Hindlimb muscle (tissue), 1 donor: ENCODE data around the gene ROMO1. TPM values are rescaled to one million over a fixed set of nuclear protein-coding genes. Genes with fewer than 3 reads are reported as not detected.
"Not testable (repeated sequence)": the region's sequence is repeated elsewhere in the genome, so short reads cannot be mapped to it uniquely, and the experiment has no call there.

ENCODE experiments used
- DNase-seq: peaks from one replicate; pipeline ENCODE4 v3.0.0-alpha.2; 2013
- polyA plus RNA-seq: library from polyadenylated mRNA; unstranded; fragments of 120-200 nt; gene quantifications from one replicate; pipeline ENCODE4 v1.2.1, GENCODE V29; 2013; ENCODE audit not compliant: insufficient read length

The ROMO1 gene
- polyA plus RNA-seq, 1 donor = 76.7 TPM

DNA sequence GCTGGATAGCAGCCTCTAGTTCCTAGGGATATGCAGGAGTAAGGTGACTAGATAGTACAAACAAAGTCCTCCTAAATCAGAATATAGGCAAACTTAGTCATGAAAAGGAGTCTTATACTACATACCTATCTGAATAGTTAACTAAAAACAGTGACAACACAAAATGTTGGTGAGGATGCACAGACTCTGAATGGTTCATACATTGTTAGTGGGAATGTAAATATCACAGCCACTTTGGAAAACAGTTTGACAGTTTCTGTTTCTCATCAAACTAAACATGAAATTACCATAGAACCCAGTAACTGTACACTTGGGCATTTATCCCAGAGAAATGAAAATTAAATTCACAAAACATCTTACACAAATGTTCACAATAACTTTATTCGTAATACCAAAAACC, 17.2 kb upstream of the ROMO1 start:
- no peak for DNase-seq

- DNase-seq = not testable (repeated sequence)
Observed at GRCh38 chr20:35685368-35685767, 13.8 kb upstream of the ROMO1 start.

DNA sequence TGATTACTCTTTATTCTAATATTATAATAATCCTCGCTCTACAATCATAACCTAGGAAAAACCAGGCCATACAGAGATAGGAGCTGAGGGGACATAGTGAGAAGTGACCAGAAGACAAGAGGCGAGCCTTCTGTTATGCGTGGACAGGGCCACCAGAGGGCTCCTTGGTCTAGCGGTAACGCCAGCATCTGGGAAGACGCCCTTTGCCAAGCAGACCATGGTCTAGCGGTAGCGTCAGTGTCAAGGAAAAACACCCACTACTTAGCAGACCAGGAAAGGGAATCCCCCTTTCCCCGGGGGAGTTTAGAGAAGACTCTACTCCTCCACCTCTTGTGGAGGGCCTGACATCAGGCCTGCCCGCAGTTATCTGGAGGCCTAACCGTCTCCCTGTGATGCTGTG, 12.3 kb upstream of the ROMO1 start:
- not testable (repeated sequence) for DNase-seq

GRCh38 chr20:35690265-35690664, 8.9 kb upstream of the ROMO1 start:
- no peak for DNase-seq

DNA sequence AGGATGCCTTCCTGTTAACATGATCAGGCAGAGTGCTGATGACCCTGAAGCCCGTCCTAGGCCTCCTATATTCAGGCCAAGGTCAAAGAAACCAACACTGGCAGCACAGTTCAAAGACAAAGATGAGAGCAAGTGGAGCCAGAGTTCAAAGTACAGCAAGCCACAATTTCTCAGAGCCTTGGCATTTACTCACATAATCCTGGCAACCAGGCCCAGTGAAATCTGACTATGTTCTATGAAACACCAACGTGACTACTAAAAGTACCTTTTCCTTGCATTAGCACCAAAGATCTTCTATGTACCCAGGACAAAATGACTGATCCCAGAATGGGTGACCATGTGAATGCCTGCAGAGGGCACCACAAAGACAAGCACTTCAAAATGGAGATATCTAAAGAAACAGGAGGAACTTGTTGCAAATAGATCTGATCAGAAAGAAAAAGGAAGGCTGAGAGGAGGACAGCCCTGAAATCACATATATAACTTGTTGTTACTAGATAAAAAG, 3.9 kb upstream of the ROMO1 start:
- DNase-seq = no peak

DNA sequence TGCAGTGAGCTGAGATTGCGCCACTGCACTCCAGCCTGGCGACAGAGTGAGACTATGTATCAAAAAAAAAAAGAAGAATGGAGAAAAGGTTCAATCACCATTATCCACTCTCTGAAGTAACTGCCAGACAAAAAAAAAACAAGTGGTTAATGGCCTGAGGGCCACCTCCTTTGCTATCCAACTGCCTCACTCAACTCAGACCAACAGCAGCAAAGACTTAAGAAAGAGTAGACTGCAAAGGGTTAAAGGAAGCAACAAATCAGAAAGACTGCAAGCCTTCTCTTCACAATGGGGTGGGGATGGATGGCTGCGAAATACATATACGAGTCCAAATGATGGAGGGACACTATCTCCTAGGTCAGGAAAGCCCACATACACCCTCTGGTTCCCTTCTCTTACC, 3.2 kb upstream of the ROMO1 start:
- no peak for DNase-seq

- DNase-seq = no peak
Observed at GRCh38 chr20:35697696-35698297, 1.4 kb upstream of the ROMO1 start.

DNA sequence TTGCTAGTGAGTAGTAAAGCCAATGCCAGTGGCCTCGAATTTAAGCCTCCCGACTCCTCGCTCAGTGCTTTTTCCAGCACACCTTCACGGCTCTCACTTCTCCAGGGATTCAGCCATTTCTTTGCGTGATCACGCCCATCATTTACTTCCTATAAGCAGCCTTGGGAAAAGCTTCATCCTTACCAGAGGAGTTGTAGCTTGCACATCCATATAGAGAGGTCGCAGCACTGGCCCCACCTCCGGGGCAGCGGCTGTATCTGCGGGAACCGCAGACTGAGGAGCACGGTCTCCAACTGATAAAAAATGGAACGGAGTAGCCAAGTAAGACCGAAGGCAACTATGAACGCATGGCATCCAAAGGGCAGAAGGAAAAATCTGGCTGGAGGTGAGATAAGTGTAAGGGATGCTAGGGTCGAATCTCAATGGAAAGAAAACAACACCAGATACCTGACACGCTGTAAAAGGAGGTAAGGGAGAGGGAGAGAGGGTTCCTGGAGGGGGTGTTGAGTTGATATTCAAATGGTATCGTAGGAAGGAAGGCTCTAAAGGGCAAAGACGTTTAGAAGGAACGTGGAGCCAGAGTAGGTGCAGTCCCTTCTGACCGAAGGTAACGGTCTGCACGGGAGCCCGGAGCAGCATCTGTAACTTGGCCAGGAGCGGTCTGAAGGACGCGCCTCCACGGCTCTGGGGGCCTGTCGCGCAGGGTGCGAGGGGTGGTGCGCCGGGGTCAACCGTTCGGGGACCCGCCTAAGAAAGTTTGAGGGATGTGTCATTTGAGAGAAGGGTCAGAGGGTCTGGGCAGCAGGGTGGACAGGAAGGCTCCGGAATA, 693 bp upstream of the ROMO1 start:
- no peak for DNase-seq

- no peak for DNase-seq
Observed at GRCh38 chr20:35699957-35700624, 886 bp downstream of the ROMO1 start.

DNA sequence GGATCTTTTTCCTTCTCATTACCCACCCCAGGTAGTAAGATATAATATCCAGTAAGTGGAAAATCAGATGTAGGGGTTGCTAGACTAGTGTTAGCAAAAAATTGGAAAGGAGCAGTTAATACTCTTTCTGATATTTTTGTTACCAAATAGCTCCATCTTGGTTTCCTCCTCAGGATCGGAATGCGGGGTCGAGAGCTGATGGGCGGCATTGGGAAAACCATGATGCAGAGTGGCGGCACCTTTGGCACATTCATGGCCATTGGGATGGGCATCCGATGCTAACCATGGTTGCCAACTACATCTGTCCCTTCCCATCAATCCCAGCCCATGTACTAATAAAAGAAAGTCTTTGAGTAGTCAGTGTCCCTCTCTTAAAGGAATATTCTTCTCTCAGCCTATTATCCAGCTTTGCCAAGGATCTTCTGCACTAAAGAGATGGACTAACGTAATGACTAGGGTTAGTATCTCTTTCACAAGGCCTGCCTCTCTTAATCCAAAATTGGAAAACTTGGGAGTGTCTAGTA, 1.5 kb downstream of the ROMO1 start:
- DNase-seq = no peak

DNA sequence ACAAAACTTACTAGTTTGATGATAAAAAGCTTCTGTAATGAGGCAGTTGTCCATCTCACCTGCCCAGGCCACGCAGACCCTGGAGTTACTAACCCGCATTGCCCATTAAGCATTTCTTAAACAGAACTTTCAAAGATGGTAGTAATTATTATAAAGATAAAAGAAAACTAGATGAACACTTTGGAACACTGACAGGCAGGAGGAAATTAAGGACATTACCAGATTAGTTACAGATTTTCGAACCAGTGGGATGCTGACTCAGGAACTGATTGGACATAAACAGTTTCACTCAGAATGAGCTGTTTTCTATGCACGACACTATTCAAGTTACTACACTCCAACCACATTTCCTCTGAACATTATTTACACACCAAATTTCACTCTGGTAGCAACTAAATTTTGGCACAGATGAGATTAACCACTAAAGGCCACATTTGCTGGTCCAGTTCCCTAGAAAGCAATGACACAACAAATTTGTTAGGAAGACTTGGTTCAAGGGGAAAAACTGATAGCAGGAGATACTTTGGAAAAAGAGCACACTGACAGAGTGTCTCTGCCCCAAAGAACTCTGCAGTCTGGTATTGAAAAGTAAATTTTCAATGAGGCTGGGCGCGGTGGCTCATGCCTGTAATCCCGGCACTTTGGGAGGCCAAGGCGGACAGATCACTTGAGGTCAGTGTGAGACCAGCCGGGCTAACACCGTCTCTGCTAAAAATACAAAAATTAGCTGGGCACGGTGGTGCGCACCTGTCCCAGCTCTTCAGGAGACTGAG, 3.0 kb downstream of the ROMO1 start:
- no peak for DNase-seq

DNA sequence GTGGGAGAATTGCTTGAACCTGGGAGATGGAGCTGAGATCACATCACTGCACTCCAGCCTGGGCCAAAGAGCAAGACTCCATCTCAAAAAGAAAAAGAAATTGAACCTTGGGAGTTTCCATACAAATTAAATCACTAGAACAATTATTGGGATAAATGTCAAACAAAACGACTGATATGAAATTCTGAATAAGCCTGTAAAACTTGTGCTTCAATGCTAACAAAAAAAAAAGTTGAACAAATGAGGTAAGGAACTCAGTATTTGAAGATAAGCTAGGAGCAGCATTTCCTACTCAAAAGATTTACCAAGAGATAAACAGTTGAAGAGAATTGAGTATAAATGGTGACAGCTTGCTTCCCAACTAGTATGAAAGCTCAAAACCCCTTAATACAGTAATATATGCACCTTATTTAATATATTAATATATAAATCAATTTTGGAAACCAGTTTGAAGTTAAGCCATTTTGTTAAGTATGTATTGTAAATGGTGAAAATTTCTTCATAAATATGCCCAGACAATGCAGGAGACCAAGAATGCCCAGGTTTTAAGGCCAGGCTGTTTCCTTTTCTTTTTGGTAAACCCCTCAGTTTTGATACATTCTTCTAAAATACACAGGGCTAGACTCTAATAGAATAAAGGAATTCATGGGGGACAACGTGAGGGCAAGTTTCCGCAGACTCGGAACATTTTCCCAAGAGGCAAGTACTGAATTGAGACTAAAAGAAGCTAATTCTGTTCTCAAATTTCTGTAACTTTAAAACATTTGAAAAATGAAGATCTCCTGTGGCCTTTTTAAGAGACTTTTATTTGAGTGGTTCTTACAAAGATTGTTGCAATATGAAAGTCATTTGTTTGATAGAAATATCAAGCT, 3.9 kb downstream of the ROMO1 start:
- no peak for DNase-seq

DNA sequence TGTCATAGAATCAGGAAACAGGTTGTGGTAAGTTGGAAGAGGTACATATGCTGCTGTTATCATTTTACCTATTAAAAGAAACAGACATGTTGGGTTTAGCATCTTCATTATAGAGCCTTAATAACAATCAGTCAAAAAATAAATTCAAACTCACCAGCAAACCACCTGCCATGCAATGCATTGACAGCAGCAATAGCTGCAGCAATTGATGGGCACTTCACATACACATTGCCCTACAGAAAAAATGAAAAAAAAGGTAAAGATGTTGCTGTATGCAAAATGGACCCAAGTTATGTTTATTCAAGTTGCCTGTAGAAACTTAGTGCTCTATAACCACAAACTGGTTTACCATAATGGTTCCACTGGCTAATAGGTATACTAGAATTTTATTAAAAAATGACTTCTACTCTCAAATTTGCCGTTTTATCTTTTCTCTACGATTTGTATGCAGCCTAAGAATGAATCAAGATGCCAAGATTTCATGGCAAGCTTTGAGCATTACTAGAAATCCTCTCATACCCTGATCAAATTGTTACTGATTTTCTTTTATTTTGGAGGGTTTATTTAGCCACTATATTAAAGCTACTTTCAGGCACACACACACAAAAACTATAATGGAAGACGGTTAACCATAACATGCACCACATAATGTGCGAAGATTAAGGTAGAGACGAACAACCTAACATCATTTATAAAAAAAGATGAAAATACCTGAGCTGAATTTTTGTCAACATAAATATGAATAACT, 5.5 kb downstream of the ROMO1 start:
- no peak for DNase-seq

DNA sequence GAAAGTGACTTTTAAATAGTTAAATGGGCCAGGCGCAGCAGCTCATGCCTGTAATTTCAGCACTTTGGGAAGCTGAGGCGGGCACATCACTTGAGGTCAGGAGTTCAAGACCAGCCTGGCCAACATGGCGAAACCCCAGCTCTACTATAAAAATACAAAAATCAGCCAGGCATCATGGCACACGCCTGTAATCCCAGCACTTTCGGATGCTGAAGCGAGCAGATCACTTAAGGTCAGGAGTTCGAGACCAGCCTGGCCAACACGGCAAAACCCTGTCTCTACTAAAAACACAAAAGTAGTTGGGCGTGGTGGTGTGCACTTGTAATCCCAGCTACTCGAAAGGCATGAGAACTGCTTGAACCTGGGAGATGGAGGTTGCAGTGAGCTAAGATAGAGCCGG, 6.7 kb downstream of the ROMO1 start:
- not testable (repeated sequence) for DNase-seq

- not testable (repeated sequence) for DNase-seq
Observed at GRCh38 chr20:35706591-35707529, 7.7 kb downstream of the ROMO1 start.

- DNase-seq = no peak
Observed at GRCh38 chr20:35708502-35708901, 9.3 kb downstream of the ROMO1 start.

- no peak for DNase-seq
Observed at GRCh38 chr20:35709259-35709658, 10.1 kb downstream of the ROMO1 start.

DNA sequence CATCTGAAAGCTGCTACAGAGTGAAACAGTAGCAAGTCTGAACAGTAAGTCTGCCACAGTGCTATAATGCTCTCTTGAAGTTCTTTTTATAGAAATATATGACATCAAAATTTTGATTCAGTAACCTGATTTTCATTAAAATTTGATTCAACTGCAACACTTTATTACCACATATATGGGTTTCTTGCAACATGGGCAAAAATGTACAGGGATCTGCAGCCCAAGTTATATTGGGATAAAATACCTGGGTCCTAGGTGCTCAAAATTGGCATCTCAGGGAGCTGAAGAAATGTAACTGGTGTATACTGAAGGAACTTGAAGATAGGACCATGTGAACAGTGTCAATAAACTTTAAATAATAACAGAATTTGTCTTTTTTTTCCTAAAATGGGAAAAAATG, 10.8 kb downstream of the ROMO1 start:
- no peak for DNase-seq

DNA sequence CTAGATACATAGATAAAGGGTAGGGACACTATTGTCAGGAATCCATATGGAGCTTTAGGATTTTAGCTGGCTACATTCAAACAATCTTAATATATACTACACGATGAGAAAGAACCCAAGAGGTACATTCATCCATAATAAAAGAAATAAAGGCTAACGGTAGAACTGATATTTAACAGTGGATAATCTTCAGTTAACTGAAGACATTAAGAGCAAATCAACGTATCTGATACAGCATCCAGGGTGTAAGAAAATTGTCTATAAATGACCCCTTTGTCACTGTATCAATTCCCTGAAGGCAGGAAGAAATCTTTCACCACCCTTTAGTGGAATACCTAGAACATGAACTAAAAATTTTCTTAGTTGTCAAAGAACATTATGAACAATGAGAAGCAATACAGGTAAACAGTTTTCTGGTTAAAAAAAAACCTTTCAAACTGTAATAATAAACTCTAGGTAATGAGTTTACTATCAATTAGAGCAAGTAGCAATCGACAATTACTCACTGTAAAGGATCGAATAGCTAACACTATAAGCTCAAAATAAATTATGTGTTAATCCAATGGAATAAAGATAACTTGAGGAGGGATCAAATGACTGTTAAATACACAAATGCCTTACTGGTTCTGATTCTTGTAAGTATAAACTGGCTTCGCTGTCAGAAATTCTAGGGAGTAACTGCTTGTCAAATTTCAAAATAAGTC, 11.8 kb downstream of the ROMO1 start:
- no peak for DNase-seq
